Inferior parietal cortex (tissue), 1 donor: ENCODE results near the gene MPP3.
"Not testable (repeated sequence)": the region's sequence is repeated elsewhere in the genome, so short reads cannot be mapped to it uniquely, and the experiment has no call there.

ENCODE experiments used
- DNase-seq: peaks from one replicate; pipeline ENCODE4 v3.0.0-alpha.2; 2016; ENCODE audit errors: extremely low spot score

MPP3 gene

GRCh38 chr17:43808076-43808475, 24.9 kb downstream of the MPP3 start:
- DNase-seq: no peak

DNA sequence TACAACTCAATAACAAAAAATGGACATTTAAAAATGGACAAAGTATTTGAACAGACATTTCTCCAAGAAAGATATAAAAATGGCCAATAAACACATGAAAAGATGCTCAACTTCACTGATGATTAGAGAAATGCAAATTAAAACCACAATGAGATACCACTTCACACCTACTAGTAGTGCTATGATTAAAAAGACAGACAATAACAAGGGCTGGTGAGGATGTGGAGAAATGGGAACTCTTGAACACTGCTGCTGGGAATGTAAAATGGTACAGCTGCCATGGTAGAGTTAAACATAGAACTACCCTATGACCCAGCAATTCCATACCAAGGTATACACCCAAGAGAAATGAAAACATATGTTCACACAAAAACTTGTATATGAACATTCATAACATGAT, 27.8 kb downstream of the MPP3 start:
- DNase-seq: no peak

DNA sequence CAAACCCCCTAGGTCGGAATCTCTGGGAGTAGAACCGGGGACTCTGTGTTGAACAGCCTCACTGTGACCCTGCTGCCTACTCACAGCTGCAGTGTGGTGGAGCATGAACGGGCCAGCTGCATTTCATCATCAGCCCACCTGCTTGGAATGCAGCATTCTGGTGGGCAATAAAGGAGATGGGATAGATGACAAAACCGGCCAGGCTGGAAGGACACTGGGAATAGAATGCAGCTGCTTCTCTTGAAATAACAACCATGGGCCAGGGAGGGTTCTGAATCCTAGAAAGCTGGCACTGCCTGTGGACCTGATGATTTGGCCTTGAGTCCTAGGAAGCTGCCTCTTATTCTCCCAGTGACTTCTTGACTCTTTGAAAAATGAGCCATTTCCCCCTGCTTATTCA, 29.2 kb downstream of the MPP3 start:
- DNase-seq: no peak

DNA sequence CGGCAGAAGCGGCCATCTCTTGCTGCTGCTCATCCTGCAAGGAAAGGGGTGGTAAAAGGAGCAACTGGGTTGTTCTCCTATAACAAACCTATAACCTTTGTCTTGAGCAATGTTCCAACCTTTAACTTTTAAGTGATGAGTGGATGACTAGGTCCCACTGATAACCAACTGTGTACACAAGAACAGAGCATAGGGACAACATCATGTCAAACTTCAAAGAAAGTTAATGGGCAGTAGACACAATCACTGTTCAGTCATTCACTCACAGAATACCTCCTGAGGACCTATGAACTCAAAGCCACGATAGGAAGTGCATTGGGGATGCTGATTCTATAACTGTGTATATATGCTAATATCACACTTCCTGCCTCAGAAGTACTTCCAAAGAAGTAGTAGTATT, 31.1 kb downstream of the MPP3 start:
- DNase-seq: no peak

DNA sequence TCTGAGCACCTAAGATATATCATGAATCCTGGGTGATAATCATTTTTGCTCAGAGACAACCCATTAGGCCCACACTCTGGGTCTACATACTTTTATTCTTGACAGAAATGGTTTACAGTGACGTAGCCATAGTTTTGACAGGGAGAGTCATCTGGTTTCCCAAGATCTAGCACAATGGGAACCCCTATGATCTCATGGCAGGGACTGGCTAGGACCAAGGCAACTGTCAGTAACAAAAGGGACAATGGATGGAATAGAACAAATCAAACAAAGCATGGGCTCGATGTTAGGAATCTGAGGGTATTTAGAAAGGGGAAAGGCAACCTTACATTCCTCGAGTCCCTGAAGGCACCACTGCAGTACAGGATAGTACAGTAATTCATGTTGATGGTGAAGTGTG, 32.2 kb downstream of the MPP3 start:
- peak; percentile 29 for DNase-seq

DNA sequence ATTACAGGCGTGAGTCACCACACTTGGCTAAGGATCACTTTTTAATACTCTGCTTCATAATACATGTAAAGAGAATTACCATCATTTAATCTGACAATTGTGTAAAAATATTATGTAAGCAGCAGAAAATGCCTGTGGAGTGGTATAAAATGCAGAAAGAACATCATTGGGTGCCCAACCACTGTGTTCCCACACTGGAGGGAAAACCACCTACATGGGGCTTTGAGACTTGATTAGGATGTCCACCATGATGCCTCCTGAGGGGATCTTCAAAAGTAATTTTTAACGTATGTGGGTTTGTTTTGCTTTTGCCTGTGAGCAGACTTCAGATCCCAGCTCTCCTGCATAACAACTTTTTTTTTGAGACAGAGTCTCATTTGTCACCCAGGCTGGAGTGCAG, 33.9 kb downstream of the MPP3 start:
- no peak for DNase-seq

GRCh38 chr17:43798024-43798423, 34.9 kb downstream of the MPP3 start:
- not testable (repeated sequence) for DNase-seq

GRCh38 chr17:43792668-43793067, 40.3 kb downstream of the MPP3 start:
- DNase-seq: not testable (repeated sequence)

DNA sequence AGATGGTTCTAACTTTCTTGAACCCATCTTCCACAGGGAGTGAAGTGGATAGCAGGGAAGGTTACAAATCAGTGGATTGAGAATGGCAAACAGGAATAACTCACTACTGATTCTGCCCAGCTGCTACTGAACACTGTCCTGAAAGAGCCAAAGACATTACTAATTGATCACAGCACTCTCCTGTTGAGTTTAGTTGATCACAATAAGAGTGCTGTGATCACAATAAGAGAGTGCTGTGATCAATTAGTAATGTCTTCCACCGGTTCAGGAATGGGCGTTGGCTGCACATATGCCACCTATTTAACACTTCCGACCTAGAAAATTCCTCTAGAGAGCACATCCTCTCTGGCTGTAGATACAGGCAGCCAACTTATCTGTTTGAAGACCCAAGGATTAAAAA, 41.4 kb downstream of the MPP3 start:
- DNase-seq: no peak

DNA sequence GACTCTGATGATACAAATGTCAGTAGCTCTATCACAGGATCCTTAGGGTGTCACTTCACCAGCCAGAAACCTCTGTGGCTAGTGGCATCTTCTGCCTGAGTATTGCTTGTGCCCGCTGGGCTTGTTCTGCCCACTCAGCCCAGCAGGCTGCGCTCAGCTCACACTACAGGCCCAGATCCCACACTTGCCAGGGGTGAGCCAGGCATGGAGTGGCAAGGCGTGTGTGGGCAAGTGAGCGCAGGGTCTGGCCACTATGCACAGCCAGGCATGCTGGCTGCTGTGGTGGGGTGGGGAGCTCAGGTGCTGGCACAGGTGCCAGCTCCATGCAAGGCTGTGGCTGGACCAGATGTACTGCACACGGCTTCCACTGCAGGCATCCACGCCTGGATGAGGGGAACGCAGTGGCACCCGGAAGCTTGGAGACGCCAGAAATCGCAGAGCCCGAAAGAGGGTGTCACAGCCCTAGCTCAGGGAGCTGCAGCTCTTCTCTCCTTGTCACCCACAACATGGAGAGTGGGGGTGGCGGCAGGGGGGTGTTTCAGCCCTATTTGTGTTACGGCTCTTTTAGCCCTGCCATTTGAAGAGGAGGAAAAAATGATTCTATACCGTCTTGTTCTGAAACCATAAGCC, 42.5 kb downstream of the MPP3 start:
- no peak for DNase-seq

- DNase-seq: no peak
Observed at GRCh38 chr17:43789482-43789881, 43.5 kb downstream of the MPP3 start.

DNA sequence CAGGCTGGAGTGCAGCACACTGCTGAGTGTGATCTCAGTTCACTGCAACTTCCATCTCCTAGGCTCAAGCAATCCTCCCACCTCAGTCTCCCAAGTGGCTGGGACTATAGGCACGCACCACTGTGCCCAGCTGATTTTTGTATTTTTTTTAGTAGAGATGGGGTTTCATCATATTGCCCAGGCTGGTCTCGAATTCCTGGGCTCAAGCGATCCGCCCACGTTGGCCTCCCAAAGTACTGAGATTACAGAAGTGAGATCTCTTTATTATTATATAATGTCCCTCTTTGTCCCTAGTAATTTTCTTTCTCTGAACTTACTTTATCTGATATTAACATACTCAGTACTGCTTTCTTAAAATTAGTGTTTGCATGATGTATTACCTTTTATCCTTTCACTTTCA, 44.4 kb downstream of the MPP3 start:
- no peak for DNase-seq

GRCh38 chr17:43787728-43788127, 45.2 kb downstream of the MPP3 start:
- DNase-seq: no peak

DNA sequence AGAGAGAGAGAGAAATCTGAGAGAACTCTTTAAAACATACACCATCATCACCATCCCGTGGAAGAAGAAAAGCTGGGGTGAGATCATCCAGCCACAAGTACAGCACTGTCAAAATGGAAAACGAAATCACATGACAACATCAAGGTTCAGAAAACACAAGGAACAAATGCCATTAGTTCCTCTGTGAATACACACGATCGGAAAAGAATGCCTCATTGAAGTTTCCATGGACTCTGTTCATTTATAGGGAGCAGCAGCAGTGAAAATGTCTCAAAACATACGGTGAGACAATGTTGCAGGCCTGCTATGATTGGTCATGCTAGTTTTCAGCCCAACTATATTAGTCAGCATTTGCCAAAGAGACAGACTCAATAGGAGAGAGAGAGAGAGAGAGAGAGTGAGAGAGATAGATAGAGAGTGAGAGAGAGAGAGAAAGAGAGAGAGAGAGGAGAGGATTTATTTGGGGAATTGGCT, 48.3 kb downstream of the MPP3 start:
- DNase-seq: peak; percentile 56

DNA sequence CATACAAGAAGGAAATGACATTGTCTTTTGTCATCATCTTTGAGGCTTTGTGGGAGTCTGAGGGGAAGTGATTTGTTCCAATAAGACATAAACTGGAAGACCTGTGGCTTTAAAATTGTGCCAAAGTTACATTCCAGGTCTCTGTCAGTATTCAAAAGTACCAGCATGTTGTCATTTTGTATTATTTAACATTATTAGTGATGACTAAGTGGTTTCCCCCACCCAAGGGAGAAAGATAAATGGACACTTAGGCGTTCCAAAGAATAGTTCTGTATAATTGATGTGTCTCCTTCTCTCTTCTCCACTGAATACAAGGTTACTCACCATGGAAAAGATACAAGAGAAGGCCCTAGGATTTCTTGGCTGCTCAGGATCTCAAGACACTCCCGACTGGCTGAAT, 48.9 kb downstream of the MPP3 start:
- DNase-seq: no peak

DNA sequence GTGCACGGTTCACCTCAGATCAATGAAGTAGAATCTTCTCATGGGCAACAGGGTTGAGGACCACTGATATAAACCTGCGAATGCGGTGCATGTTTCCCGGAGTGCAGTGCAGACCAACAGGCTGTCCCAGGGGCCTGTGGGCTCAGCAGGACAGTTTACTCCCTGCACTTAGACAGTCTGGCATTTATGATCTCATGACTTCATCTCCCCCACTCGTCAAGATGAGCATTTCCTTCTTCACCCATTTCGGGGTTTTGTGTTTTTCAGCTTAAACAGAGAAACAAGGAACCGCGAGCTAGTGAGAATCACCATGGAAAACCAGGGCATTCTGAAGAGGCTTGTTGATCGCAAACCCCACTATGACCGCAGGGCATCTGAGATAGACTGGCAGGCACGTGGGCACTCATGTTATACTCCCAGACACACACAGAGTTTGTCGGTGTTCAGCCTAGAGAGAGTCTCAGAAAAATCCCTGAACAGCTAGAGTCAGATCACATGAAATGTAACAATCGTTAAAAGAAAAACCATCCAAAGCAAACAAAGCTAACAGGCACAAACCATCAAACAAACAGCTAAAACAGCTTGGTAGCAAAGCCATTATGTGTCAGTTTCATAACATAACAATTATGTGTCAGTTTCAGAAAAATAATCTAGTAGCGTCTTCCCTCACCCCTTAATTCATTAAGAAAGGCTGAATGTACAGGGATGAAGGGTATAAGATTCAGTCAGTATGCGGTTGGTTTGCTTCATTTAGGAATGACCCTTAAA, 49.8 kb downstream of the MPP3 start:
- DNase-seq: no peak

DNA sequence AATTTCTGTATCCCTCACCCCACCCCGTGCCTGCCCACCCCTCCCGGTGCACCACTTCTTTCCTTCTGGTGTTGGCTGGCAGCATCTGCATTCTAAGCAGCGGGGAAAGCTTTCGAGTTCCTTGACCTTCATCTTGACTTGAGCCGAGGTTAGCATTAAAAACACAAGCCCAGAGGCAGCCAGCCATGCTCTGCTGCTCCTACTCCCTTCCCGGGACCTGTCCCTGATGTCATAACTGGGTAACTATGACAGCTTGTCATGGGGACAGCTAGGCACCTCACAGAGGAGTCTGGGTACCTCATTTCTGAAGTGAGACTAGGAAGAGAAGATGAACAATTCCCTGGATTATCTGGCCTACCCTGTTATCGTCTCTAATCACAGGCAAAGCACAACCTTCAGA, 52.8 kb downstream of the MPP3 start, which contains the start of gene CFAP97D1:
TSS of gene CFAP97D1 (plus strand) at position 301 of the 400 bp plus-strand sequence. CDS start at position 329, 28 bp downstream.
- no peak for DNase-seq

GRCh38 chr17:43779145-43780125, 53.5 kb downstream of the MPP3 start:
- peak; percentile 22 for DNase-seq

DNA sequence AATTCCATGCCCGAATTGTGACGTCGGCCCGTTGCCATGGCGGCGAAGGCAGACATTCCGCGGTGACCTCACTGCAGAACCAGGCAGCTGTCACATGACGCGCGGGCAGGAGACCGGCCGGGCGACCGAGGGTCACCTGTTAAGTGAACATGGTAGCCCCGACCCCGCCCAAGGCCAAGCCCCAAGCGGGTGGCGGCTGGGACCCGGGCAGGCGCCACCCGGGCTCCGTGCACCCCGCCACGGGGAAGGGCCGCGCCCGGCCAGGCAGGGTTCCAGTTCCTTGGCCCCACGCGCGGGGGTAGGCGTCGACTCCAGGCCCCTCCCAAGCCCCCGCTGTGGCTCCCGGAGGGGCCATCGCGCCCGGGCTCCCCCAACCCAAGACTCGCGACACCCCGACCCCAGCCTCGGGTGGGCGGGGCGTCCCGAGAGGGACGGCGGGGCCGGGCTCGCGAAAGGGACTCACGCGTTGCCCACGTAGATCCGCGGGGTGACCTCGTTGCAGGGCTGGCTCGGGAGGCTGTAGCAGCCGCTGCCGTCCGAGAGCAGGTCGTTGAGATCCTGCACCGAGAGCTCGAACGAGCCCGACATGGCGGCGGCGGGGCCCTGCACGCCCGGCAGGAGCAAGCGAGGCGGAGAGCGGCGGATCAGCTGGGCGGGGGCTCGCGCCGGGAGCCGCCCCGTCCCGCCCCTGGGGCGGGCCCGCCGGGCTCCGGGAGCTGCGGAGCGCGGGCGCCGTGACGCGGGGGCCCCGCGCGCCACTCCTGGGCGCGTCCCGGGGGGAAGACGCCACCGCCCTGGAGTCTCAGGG, 54.4 kb downstream of the MPP3 start, which contains the start of gene DUSP3:
TSS of gene DUSP3 (minus strand) at position 641 of the 808 bp plus-strand sequence. CDS start at position 588, 53 bp downstream.
- peak; percentile 82 for DNase-seq

GRCh38 chr17:43774304-43775250, 58.4 kb downstream of the MPP3 start:
- no peak for DNase-seq
